ENCODE measurements around the gene GALNT2. TPM values are rescaled to one million over a fixed set of nuclear protein-coding genes. Genes with fewer than 3 reads are reported as not detected.

GALNT2 gene
- polyA plus RNA-seq, 3 donors: 19.6 to 25.6 (median 23.4) TPM

- TF ChIP-seq, protein P1, sequence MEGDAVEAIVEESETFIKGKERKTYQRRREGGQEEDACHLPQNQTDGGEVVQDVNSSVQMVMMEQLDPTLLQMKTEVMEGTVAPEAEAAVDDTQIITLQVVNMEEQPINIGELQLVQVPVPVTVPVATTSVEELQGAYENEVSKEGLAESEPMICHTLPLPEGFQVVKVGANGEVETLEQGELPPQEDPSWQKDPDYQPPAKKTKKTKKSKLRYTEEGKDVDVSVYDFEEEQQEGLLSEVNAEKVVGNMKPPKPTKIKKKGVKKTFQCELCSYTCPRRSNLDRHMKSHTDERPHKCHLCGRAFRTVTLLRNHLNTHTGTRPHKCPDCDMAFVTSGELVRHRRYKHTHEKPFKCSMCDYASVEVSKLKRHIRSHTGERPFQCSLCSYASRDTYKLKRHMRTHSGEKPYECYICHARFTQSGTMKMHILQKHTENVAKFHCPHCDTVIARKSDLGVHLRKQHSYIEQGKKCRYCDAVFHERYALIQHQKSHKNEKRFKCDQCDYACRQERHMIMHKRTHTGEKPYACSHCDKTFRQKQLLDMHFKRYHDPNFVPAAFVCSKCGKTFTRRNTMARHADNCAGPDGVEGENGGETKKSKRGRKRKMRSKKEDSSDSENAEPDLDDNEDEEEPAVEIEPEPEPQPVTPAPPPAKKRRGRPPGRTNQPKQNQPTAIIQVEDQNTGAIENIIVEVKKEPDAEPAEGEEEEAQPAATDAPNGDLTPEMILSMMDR (IDR thresholded peaks at IDR 0.05): no peak
- Histone ChIP-seq H3K4me1 (ENCODE audit: control insufficient read depth in 1 of 2, insufficient read depth in 2 of 2, low read length in 2 of 2) (peaks cover 33 to 40% of the 10 kb centered on the region in 2 donors), H3K4me3 (replicated peaks in 1 of 3; ENCODE audit: low read depth in 2 of 3, low read length in 3 of 3) (no peak overlapping the region), H3K9ac (ENCODE audit: insufficient read depth, low read length, poor library complexity, severe bottlenecking) (no peak overlapping the region), H3K4me2 (replicated peaks; ENCODE audit: extremely low read depth, low read length, poor library complexity, severe bottlenecking) (no peak overlapping the region), H3K9me3 (replicated peaks in 1 of 2; ENCODE audit: control insufficient read depth in 1 of 2, insufficient read depth in 1 of 2, low read length in 2 of 2) (no peaks in the 10 kb centered on the region), H4K20me1 (ENCODE audit: insufficient read depth, low read length) (peaks cover 98% of the 10 kb centered on the region), H3K79me2 (ENCODE audit: insufficient read depth, low read length) (peaks cover 89% of the 10 kb centered on the region), H3K36me3 (replicated peaks in 1 of 2; ENCODE audit: control insufficient read depth in 1 of 2, insufficient read depth in 2 of 2, low read length in 2 of 2) (peaks cover 0 to 4% of the 10 kb centered on the region in 2 donors), H3K27me3 (ENCODE audit: control insufficient read depth in 2 of 2, insufficient read depth in 2 of 2, low read length in 2 of 2) (no peaks in the 10 kb centered on the region), H2AFZ (ENCODE audit: insufficient read depth, low read depth, low read length, poor library complexity, severe bottlenecking) (no peak overlapping the region), H3K27ac (ENCODE audit: low read depth in 1 of 2, low read length in 2 of 2) (no peak overlapping the region)
- Mint-ChIP-seq H3K4me3 (no peak overlapping the region), H3K27me3 (ENCODE audit: low read depth in 3 of 3) (no peaks in the 10 kb centered on the region), H3K27ac (no peak overlapping the region), H3K9me3 (no peaks in the 10 kb centered on the region), H3K4me1 (peaks cover 46% of the 10 kb centered on the region), H3K36me3 (peaks cover 10 to 14% of the 10 kb centered on the region in 2 donors)
- DNase-seq: no peak
- intact Hi-C loops (cut with micrococcal nuclease): loop anchor here in 1 of 2 donors (5.0 kb wide), 1 partner anchor 35 kb away; the partner anchor contains the start of gene GALNT2
- WGBS (ENCODE audit: insufficient coverage): 98% methylated on average over 5 of the region's 5 CpGs
These were observed 35.0 kb downstream of the GALNT2 start for GRCh38 chr1:230102046-230102445.

DNA sequence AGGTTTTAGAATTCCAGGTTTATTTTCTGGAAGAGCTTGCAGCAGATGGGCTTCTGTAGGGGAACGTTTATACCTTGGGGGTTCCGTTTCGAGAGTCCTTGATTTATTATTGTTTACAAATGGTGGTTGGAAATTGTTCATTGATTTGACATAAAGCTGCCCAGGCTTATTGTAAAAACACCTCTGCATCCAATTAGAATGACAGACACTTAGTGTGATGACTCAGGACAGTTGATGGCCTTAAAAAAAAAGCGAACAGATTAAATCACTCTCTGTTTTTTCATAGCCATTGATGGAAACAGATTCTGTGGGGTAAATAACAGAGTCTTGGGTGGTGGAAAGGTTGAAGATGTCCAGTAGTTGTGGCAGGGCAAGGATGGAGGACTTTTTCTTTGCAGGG is 35.4 kb downstream of the GALNT2 start:
- H3K27me3 Mint-ChIP-seq (ENCODE audit: low read depth in 3 of 3): no peaks in the 10 kb centered on the region
- H4K20me1 ChIP-seq (ENCODE audit: insufficient read depth, low read length): peaks cover 98% of the 10 kb centered on the region
- intact Hi-C loops (cut with micrococcal nuclease): loop anchor here in 1 of 2 donors (5.0 kb wide), 1 partner anchor 35 kb away; the partner anchor contains the start of gene GALNT2

More for the DNA sequence above, 35.4 kb downstream of the GALNT2 start:
- H3K4me2 ChIP-seq (replicated peaks; ENCODE audit: extremely low read depth, low read length, poor library complexity, severe bottlenecking): no peak overlapping the region
- peaks cover 89% of the 10 kb centered on the region for H3K79me2 ChIP-seq (ENCODE audit: insufficient read depth, low read length)
- no peak for DNase-seq
- H3K9ac ChIP-seq (ENCODE audit: insufficient read depth, low read length, poor library complexity, severe bottlenecking): no peak overlapping the region
- H3K27me3 ChIP-seq (ENCODE audit: control insufficient read depth in 2 of 2, insufficient read depth in 2 of 2, low read length in 2 of 2): no peaks in the 10 kb centered on the region
- Mint-ChIP-seq H3K36me3 (peaks cover 6 to 11% of the 10 kb centered on the region in 2 donors), H3K9me3 (no peaks in the 10 kb centered on the region), H3K4me3 (no peak overlapping the region), H3K27ac (peak overlapping the region in 2 of 7 donors; percentile 36 to 47), H3K4me1 (peaks cover 50% of the 10 kb centered on the region)
- no CpG with 5 or more reads among the region's 4 CpGs for WGBS (ENCODE audit: insufficient coverage)
- H3K36me3 ChIP-seq (replicated peaks in 1 of 2; ENCODE audit: control insufficient read depth in 1 of 2, insufficient read depth in 2 of 2, low read length in 2 of 2): peaks cover 0 to 2% of the 10 kb centered on the region in 2 donors
- H3K4me3 ChIP-seq (replicated peaks in 1 of 3; ENCODE audit: low read depth in 2 of 3, low read length in 3 of 3): no peak overlapping the region
- H3K27ac ChIP-seq (ENCODE audit: low read depth in 1 of 2, low read length in 2 of 2): no peak overlapping the region
- peaks cover 36 to 44% of the 10 kb centered on the region in 2 donors for H3K4me1 ChIP-seq (ENCODE audit: control insufficient read depth in 1 of 2, insufficient read depth in 2 of 2, low read length in 2 of 2)
- TF ChIP-seq, protein P1 (IDR thresholded peaks at IDR 0.05): no peak
- H3K9me3 ChIP-seq (replicated peaks in 1 of 2; ENCODE audit: control insufficient read depth in 1 of 2, insufficient read depth in 1 of 2, low read length in 2 of 2): no peaks in the 10 kb centered on the region
- no peak overlapping the region for H2AFZ ChIP-seq (ENCODE audit: insufficient read depth, low read depth, low read length, poor library complexity, severe bottlenecking)

Measured in CD14-positive monocyte (primary cell).